Heart right ventricle (tissue), 16 donors: Measurements from ENCODE around the gene HADHA. TPM values are rescaled to one million over a fixed set of nuclear protein-coding genes. Genes with fewer than 3 reads are reported as not detected.
A peak's percentile ranks its signal among the peaks of the same experiment; 100 is the strongest.

Experiments
- ATAC-seq, 8 donors: fragments of 200-7000 bp; cut with Tn5 transposase; one replicate each; pipeline ENCODE4 v1.9.1; 2020; ENCODE audit warnings: mild to moderate bottlenecking in 8 of 8, moderate library complexity in 8 of 8, moderate number of reproducible peaks in 1 of 8
- DNase-seq, 2 donors: peaks; one replicate each; pipeline ENCODE4 v3.0.0-alpha.2; 2020
- H3K27ac ChIP-seq, 10 donors: fragments of 200-600 bp; sonication (generic) in 2 of 10; one replicate each; pipeline versions ENCODE4 v1.5.0 to v1.8.0; 2020 to 2022; ENCODE audit warnings: mild to moderate bottlenecking in 3 of 10
- H3K27me3 ChIP-seq, 7 donors: fragments of 200-600 bp; one replicate each; pipeline ENCODE4 v1.8.0; 2021 to 2022; ENCODE audit warnings: mild to moderate bottlenecking in 2 of 7
- H3K36me3 ChIP-seq, 9 donors: fragments of 200-600 bp; sonication (generic) in 1 of 9; one replicate each; pipeline versions ENCODE4 v1.5.0 to v1.8.0; 2020 to 2022; ENCODE audit warnings: mild to moderate bottlenecking in 2 of 9
- H3K4me1 ChIP-seq, 9 donors: fragments of 200-600 bp; sonication (generic) in 1 of 9; one replicate each; pipeline versions ENCODE4 v1.5.0 to v1.8.0; 2020 to 2022; ENCODE audit warnings: mild to moderate bottlenecking in 4 of 9
- H3K4me3 ChIP-seq, 10 donors: fragments of 200-600 bp; sonication (generic) in 2 of 10; one replicate each; pipeline versions ENCODE4 v1.5.0 to v1.8.0; 2020 to 2022; ENCODE audit warnings: mild to moderate bottlenecking in 7 of 10, moderate library complexity in 2 of 10
- H3K9me3 ChIP-seq, 11 donors: fragments of 200-600 bp in 10 of 11; sonication (generic) in 2 of 11; one replicate each; pipeline versions ENCODE4 v1.5.0 to v1.8.0; 2013 to 2022; ENCODE audit warnings: mild to moderate bottlenecking in 2 of 11, control low read depth in 1 of 11, moderate library complexity in 1 of 11
- CTCF ChIP-seq, 9 donors: fragments of 200-600 bp; sonication (generic) in 2 of 9; IDR thresholded peaks; one replicate each; pipeline versions ENCODE4 v1.5.0 to v1.8.0; 2021 to 2022; ENCODE audit warnings: antibody characterized with exemption in 9 of 9, mild to moderate bottlenecking in 5 of 9, moderate library complexity in 1 of 9
- WGBS, 2 donors: extraction: QIAGEN DNeasy Blood & Tissue Kit; methylation state at CpG; one replicate each; pipeline ENCODE4 v1.1.7; 2013; ENCODE audit warnings: inconsistent platforms in 1 of 2; 5-methylcytosine and 5-hydroxymethylcytosine counted together
- intact Hi-C, 10 donors: fragments of 100-400 bp; cut with DNase I; formaldehyde crosslinking; loops; one replicate each; pipeline versions ENCODE4 v1.11.1 to v1.14.2; 2022
- polyA plus RNA-seq, 2 donors: library from polyadenylated mRNA; stranded (reverse); fragments of 200-250 nt; gene quantifications; one replicate each; pipeline ENCODE4 v1.2.3, GENCODE V29; 2013
- total RNA-seq, 10 donors: library from RNA; stranded (reverse); fragmentation: NEBNext Ultra II Directional in 3 of 10; extraction: Animal tissue kit (Norgen Biotek cat#: 25700) in 3 of 10; gene quantifications; one replicate each; pipeline versions ENCODE4 v1.2.1 to v1.2.4, GENCODE V29; 2021 to 2023
- donor health status: Arrhythmogenic right ventricular cardiomyopathy.
- donor health status: ischemic (EF 13 %, LVEDD 7.1; RV severe dilation, severe dysfunction).
- donor health status: healthy with polysubstance abuse.
- donor health status: DM: no; HTN: yes; CAD: no.
- donor health status: DM: no; HTN: no; CAD: no.
- donor health status: ischemic (EF 25% LVEDD 6.9; RV normal size, moderate dysfunction).
- donor health status: ischemic (EF 25% LVEDD 5.7; RV mildly dilated, moderate dysfunction).
- donor health status: healthy.
- donor health status: DM: yes; HTN: yes; CAD: no.
- donor health status: Ischemic cardiomyopathy.
- donor health status: ischemic (EF 35%, LVEDD 5.7; RV mildly dilated, moderate dysfunction).
- donor health status: nonischemic (EF 11% LVEDD 7.7; RV severe dilation, severe dysfunction).
- donor health status: DM: yes; HTN: yes; CAD: no.
- donor health status: PGD.
- donor health status: ischemic (EF 29% LVEDD 5.4; RV normal size, mild dysfunction).
- donor health status: nonischemic (EF 23%, LVEDD 6.1; RV moderate dilation, normal function).

HADHA gene
- total and polyA plus RNA-seq, 12 donors: 143 to 686 (median 377) TPM

GRCh38 chr2:26190369-26190768, 54.1 kb downstream of the HADHA start:
- DNase-seq (no peak), ATAC-seq (no peak)
- Histone ChIP-seq H3K4me1 (peaks cover 0 to 11% (median 3%) of the 10 kb centered on the region in 9 donors), H3K27ac (peak overlapping the region in 1 of 10 donors; percentile 23), H3K9me3 (no peaks in the 10 kb centered on the region), H3K4me3 (no peak overlapping the region), H3K27me3 (peaks cover 0 to 7% (median 0%) of the 10 kb centered on the region in 7 donors), H3K36me3 (peaks cover 0 to 62% (median 40%) of the 10 kb centered on the region in 9 donors)
- TF ChIP-seq CTCF (IDR thresholded peaks at IDR 0.05): no peak
- 69 to 77% methylated on average over 7 of the region's 7 CpGs for WGBS, 2 donors
- intact Hi-C loops: no loop called here

- no peak for TF ChIP-seq CTCF (IDR thresholded peaks at IDR 0.05)
- Histone ChIP-seq H3K36me3 (peaks cover 0 to 56% (median 35%) of the 10 kb centered on the region in 9 donors), H3K4me3 (no peak overlapping the region), H3K9me3 (no peaks in the 10 kb centered on the region), H3K27me3 (peaks cover 0 to 11% (median 0%) of the 10 kb centered on the region in 7 donors), H3K27ac (peak overlapping the region in 2 of 10 donors; percentile 15 to 23), H3K4me1 (peaks cover 0 to 14% (median 5%) of the 10 kb centered on the region in 9 donors)
- WGBS, 2 donors: 88 to 89% methylated on average over 4 of the region's 4 CpGs
- intact Hi-C loops: no loop called here
- ATAC-seq: peak in 1 of 8 donors; percentile 7
- no peak for DNase-seq
Measured at GRCh38 chr2:26189751-26190150, 54.7 kb downstream of the HADHA start.

- intact Hi-C loops: no loop called here
- peaks cover 0 to 50% (median 29%) of the 10 kb centered on the region in 9 donors for H3K36me3 ChIP-seq
- ATAC-seq: no peak
Measured at GRCh38 chr2:26189123-26189522, 55.3 kb downstream of the HADHA start.

GRCh38 chr2:26187537-26188104, 56.8 kb downstream of the HADHA start:
- H3K27me3 ChIP-seq: peaks cover 0 to 11% (median 0%) of the 10 kb centered on the region in 7 donors
- H3K36me3 ChIP-seq: peaks cover 0 to 35% (median 14%) of the 10 kb centered on the region in 9 donors
- ATAC-seq (no peak), DNase-seq (no peak)
- peaks cover 0 to 18% (median 6%) of the 10 kb centered on the region in 9 donors for H3K4me1 ChIP-seq
- no peaks in the 10 kb centered on the region for H3K9me3 ChIP-seq
- intact Hi-C loops: no loop called here
- no peak for TF ChIP-seq CTCF (IDR thresholded peaks at IDR 0.05)
- 93% methylated on average over 16 of the region's 16 CpGs for WGBS, 2 donors
- H3K4me3 ChIP-seq: no peak overlapping the region
- no peak overlapping the region for H3K27ac ChIP-seq

More at GRCh38 chr2:26189123-26189522, 55.3 kb downstream of the HADHA start:
- H3K4me3 ChIP-seq: no peak overlapping the region
- TF ChIP-seq CTCF (IDR thresholded peaks at IDR 0.05): no peak
- H3K4me1 ChIP-seq: peaks cover 0 to 18% (median 6%) of the 10 kb centered on the region in 9 donors
- WGBS, 2 donors: 91 to 94% methylated on average over 4 of the region's 4 CpGs
- H3K27me3 ChIP-seq: peaks cover 0 to 11% (median 0%) of the 10 kb centered on the region in 7 donors
- peak overlapping the region in 1 of 10 donors; percentile 15 for H3K27ac ChIP-seq
- no peaks in the 10 kb centered on the region for H3K9me3 ChIP-seq
- DNase-seq: no peak
